Activated CD4-positive, alpha-beta T cell treated with anti-CD3 and anti-CD28 coated beads, Interleukin-2, amount 50 U/mL, for 48 hours (primary cell): Measurements from ENCODE around the gene GALR2.
"Not testable (repeated sequence)": the region's sequence is repeated elsewhere in the genome, so short reads cannot be mapped to it uniquely, and the experiment has no call there.

Experiments used
- DNase-seq, 2 experiments: peaks; one replicate each; pipeline ENCODE4 v3.0.0-alpha.2; 2020

GALR2 gene, protein sequence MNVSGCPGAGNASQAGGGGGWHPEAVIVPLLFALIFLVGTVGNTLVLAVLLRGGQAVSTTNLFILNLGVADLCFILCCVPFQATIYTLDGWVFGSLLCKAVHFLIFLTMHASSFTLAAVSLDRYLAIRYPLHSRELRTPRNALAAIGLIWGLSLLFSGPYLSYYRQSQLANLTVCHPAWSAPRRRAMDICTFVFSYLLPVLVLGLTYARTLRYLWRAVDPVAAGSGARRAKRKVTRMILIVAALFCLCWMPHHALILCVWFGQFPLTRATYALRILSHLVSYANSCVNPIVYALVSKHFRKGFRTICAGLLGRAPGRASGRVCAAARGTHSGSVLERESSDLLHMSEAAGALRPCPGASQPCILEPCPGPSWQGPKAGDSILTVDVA

DNA sequence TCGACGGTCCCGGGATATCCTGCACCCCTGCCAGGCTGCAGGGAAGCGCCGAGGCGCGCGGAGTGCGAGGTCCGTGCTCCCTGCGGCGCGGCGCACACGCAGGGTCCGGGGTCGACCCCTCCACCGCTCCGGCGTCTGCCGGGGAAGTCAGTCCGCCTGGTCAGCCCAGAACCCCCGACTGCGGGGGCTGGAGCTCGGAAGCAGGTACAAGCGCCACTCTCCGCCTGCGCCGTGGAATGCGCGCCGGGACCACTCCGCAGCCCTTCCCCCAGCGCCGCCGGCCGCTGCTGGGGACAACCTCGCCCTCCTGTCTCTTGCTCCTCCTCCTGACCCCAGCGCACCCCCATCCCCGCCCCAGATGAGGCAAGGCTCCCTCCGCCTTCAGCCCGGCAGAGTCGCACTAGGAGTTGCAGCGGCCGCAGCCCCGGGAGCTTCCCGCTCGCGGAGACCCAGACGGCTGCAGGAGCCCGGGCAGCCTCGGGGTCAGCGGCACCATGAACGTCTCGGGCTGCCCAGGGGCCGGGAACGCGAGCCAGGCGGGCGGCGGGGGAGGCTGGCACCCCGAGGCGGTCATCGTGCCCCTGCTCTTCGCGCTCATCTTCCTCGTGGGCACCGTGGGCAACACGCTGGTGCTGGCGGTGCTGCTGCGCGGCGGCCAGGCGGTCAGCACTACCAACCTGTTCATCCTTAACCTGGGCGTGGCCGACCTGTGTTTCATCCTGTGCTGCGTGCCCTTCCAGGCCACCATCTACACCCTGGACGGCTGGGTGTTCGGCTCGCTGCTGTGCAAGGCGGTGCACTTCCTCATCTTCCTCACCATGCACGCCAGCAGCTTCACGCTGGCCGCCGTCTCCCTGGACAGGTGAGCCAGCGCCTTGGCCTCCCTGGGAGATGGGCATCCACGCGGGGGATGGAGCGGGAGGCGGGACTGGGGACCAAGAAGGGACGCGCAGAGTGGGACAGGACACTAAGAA is at the start of gene GALR2:
Gene GALR2, plus strand, starts transcription at position 392 of the 974 bp plus-strand sequence. Its CDS starts 103 bp downstream, at position 495.
- no peak for DNase-seq

DNA sequence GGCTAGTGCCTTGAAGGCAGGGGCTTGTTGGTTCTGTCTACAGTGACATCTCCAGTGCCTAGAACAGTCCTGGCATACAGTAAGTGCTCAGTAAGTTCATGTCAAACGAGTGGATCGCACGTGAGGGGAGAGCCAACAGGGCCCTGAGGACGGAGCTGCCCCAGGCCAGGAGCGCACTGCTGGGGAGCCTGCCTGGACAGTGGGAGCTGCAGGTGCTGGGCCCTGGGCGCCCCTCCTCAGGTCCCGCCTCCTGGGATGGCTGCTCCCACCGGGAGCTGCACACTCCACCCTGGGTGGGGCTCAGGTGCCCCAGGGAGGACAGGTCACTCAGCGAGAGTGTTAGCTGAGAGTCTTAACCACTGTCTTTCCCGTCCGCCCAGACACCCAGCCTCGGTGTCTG is 49.3 kb upstream of the GALR2 start:
- no peak for DNase-seq

DNA sequence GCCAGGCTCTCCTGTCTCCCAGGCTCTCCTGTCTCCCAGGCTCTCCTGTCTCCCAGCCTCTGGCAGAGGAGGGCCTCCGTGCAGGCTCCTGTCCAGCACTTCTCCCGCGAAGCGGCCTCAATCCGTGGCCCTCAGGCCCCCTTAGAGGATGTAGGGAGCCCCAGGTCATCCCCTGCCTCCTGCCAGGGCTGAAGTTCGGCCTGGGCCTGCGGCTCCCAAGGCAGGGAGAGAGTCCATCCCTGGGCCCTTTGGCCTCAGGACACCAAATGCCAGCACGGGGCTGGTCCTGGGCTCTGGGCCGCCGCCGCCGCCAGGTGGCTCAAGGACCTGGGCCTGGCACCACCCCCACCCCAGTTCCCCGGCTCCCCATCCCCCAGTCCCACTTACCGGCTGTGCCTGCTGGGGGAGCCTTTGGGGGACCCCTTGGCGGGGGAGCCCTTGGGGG is 47.8 kb upstream of the GALR2 start:
- DNase-seq: no peak

DNA sequence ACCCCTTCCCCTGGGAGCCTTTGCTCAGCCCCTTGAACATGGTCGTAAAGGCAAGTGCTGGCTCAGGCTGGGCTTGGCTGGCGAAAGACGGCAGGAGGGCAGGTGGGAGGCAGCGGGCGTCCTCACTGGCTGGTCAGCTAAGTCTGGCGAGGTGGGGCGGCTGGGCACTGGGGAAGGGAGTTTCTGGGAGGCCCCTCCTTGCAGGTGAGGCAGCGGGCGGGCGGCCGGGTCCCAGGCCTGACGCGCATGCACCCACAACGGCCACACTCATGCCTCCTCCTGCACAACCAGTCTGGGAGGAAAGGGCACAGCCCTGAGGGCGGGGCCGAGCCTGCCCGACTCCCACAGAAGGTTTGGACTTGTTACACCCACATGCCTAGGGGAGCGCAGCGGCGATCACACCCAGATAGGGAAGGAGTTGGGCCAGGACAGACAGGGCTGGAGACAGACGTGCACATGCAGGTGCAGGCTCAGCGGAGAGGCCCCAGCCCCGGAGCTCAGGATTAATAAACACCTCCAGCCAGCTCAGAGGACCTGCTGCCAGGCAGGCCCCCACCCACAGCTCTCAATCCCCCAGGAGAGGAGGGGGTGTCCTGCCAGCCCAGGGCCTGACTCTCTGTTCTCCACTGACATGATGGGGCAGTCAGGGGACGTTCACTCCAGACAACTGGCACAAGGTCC is 47.3 kb upstream of the GALR2 start, which contains the start of gene EVPL:
Gene EVPL, minus strand, starts transcription at position 148 of the 681 bp plus-strand sequence. Its CDS starts 108 bp downstream, at position 40.
- no peak for DNase-seq

DNA sequence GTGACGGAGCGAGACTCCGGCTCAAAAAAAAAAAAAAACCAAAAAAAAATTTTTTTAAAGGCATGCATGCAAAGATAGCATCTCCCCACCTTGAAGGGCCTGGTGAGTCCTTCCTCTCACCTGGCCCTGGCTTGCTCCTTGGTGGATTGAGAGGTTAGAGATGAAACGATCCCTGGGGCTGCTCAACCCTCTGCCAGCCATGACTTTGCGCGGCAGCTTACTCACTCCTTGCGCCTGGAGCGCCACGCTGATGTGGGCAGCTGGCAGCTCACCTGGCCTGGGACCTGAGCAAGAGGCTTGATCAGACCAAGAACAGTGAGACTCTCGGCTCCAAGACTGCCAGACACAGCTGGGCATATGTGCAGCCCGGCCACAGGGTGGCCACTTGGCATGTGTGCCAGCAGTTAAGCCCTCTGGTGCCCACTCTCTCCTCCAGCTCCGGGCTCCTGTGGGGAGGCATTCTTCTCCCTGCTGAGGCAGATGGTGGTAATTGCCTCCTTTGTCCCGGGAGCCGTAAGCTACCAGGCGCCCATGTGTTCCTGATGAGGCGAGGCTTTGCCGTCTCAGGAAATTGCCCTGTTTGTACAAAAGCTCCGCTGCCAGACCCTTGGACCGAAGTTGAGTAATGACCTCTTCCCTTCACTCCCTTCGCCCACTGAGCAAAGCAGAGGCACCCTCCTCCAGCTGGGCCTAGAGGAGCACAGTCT is 42.4 kb upstream of the GALR2 start:
- DNase-seq: no peak

DNA sequence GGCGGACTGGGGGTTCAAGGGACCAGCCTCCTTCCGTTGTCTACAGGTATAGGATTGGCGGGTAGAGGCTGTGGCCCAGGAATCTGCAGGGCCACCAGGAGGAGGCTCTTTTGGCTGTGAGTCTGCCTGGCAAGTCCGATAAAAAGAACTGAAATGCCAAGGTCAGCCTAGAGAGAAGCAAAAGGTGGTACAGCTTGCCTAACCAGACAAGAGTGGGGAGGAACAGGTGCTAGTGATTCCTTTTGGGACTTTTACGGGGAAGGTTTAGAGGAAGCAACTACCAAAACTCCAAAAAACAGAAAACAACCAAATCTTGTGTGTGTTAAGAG is 41.8 kb upstream of the GALR2 start:
- no peak for DNase-seq

DNA sequence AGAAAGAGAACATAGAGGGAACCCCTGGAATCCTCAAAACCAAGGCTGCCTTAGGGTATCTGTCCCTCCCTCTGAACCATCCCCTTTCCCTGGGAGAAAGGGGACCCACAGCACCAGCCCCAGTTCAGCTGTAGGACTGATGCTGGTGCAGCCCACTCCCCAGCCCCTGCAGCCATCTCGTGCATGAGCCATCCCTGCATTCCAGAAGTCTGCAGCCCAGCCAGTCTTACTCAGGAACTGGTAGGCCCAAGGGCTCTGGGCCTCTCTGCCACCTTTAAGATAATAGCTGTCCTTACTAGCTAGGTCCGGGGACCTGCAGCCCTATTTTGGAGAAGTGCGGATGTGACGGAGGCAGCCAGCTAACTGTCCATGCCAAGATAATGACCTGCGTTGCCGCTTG is 41.4 kb upstream of the GALR2 start:
- no peak for DNase-seq

DNA sequence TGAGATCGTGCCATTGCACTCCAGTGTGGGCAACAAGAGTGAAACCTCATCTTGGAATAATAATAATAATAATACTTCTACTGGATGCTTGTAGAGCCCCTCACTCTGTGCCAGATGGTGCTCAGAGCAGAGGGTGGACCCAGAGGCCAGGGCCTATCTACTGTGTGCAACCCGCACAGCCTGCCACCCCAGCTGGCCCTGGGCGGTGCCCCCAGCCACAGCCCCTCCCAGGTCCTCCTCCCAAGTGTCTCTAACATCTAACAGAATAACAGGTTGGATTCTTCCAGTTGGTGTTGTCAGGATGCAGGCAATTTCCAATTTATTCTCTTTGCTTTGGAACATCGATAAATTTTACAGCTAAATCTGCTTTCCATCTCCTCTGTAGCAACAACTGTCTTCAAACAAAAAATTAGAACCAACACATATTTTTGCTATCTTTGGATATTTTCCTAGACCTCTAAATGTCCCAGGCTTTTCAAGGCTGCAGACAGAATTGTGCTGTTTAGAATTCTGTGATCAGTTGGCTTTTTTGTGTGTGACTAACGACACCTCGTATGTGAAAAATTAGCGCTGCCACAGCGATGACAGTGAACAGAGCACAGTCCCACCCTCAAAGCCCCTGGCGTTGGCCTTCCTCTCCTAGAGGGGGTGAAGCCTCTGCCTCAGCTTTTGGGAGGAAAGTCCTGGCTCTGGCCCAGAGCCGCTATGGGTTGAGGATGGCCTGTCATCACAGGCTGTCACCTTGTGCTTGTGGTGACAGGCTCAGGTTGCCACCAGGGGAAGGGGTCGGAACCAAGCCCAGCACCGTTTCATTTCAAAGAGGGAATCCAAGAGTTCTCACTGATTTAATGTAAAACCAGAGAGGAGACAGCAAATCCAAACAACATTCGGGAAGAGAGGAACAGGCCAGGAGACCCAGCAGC is 39.9 kb upstream of the GALR2 start:
- no peak for DNase-seq

DNA sequence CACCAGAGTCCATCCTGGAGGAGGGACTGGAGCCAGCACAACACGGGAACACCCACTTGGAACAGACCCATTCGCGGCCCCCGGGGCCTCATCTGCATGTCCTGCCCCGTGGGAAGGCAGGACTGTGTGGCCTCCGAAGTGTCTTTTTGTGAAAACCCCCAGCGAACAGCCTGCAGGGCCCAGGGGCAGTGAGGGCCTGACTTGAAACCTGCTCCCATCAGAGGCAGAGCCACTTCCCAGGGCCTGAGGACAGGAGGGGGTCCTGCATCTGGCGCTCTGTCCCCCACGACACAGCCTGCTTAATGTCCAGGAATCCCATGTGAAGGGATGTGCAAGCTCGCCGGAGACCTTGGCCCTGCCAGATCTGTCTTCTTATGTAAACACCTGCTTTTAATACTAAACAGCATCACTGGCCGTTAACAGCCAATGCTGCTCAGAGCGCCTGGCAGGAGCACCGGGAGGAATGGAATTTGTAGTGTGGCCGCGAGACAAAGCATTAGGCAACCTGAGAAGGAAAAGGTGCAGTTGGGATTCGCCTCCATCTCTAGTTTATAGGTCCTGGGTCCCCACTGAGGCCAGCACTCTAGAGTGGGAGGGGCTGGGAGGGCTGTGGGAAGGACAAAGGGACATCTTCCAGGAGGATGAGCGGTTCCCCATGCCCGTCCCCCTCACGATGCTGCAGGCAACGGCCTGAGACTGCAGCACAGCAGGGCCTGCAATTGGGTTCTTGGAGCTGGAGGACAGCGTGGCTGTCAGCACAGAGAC is 37.9 kb upstream of the GALR2 start:
- DNase-seq: no peak

DNA sequence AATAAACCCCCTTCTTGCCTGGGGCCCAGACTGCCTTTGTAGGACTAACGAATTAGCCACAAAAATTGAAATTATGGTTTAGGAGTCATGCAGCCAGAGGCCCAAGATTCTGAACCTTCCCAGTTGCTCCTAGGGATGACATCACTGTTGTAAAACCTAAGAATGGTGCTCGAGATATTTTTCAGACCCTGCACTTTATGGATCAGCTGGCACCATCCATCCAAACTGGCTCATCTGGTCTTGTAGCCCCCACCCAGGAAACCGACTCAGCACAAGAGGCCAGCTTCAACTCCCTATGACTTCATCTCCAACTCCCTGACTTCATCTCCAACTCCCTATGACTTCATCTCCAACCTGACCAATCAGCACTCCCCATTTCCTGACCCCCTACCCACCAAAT is 36.5 kb upstream of the GALR2 start:
- DNase-seq: no peak

DNA sequence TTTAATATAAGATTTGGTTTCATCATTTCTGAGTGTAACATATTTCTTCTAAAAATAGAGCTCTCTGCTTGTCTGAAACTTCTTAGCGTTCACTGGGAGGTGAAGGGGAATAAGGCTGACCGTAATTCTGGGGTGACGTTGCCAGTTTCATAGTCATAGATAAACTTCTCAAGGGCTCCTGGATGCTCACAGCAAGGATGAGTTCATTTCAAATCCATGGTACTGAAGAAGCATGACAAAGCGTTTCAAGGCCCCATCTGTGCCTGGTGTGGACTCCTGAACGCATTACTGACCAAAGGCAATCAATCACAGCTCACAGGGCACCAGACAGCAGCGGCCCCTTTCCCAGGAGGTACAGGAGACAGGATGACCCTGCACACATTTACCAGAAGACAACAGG is 35.5 kb upstream of the GALR2 start:
- DNase-seq: no peak

DNA sequence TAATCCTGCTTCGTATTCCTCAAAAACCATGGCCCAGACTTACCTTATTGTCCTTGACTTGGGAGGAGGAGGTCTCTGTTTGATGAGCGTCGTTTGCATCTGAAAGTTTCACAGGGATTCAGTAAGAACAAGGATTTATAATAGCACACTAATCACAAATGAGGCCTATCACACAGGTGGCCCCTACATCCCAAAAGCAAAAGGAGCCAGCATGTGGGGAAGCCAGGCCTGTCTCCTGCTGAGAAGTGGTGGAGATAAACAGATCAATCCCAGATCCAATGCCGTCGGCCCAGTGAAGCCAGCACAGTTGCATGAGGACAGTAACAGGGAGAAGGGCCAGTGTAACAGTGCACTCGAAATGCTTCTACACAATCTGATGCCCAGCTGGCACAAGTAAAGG is 34.2 kb upstream of the GALR2 start:
- no peak for DNase-seq

DNA sequence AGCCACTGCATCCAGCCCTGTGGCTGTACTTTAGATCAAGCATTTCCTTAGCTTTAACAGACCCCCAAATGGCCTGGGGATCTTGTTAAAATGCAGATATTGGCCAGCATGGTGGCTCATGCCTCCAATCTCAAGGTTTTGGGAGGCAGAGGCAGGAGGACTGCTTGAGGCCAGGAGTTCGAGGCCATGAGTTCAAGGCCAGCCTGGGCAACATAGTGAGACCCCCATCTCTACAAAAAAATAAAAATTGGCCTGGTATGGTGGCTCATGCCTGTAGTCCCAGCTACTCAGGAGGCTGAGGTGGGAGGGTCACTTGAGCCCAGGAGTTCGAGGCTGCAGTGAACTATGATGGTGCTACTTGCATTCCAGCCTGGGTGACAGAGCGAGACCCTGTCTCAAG is 31.7 kb upstream of the GALR2 start:
- not testable (repeated sequence) for DNase-seq

DNA sequence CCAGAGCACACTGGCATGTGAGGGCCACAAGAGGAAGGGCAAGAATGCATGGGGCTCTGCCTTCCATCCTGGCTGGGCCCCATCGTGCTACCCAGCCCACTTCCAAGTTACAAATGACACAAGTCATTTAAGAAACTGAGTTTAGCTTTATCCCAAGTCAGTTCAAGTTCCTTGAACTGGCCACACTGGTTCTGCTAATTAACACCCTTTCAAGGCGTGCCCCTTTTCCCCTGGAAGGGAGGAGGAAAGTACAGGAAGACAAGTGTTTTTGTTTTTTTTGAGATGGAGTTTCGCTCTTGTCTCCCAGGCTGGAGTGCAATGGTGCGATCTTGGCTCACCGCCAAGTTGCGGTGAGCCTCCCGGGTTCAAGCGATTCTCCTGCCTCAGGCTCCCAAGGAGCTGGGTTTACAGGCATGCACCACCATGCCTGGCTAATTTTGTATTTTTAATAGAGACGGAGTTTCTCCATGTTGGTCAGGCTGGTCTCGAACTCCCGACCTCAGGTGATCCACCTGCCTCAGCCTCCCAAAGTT is 30.0 kb upstream of the GALR2 start:
- DNase-seq: not testable (repeated sequence)

DNA sequence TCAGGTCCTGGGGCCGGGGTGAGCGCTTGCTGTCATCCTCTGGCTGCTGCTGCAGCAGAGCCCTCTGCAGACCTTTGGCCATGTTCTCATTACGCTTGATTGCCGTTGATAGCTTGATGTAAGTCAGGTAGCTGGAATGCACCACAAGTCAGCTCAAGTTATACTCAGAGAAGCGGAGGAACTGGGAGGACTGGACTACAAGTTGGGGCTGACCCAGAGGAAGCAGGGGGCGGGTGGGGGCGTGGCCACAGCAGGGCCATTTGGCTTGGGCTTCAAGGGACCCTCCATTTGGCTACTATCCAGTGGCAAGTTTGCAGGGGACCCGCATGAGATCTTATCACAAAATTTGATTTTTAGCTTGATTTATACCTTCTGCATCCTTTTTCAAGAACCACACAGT is 28.5 kb upstream of the GALR2 start:
- no peak for DNase-seq

DNA sequence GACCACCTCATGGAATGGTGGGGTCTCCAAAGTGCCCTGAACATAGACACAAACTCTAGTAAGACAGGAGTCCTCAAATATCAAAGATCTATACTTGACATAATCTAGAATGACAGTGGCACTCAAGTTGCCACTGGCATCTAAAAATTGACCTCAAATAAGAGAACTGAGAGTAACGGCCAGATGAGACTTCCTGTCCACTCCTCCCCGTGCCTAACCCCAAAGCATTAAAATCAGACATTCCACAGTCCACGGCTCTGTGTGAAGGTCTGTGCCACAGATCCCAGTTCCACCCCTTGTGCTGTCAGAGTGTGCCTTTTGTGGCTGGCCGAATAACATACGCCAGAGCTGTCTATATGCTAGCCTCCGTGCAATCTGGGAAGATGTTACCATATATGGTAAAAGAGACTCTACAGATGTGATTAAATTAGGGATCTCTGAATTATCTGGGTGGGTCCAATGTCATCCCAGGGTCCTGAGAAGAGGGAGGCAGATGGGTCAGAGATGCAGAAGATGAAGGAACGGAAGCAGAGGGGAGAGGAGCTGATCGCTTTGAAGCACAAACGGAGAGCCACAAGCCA is 26.5 kb upstream of the GALR2 start:
- no peak for DNase-seq

DNA sequence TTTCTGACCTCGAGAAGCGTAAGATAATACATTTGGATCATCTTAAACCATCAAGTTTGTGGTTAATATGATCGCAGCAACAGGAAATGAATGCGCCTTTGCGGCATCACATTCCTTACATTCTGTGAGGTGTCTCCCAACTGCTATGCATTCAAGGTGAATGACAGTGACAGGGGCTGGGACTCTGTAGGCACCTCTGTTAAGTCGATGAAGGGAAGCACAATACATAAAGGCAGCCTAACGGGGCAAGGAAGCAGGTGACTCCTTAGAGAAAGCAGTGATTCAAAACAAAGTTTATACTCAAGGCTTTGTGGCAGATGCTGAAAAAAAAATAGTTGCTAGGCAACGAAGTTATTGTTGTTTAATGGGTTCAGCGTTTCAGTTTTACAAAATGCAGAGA is 25.9 kb upstream of the GALR2 start:
- DNase-seq: no peak

DNA sequence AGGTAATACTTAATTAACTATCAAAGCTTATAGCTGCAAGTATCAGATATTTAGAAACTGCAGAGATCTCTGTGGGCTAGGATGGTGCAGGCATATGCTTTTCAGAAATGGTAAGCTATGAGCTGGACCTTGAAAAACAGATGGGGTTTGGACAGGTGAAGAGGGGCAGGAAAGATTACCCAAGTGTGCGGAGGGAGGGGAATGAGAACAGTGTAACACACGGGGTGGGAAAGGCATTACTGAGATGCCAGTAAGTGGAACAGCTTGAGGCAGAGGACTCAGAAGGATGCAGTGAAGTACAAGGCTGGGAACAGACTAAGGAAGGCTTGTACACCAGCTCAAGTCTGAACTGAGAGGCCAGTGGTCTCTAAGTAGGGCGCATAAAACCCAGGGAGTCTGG is 25.3 kb upstream of the GALR2 start:
- no peak for DNase-seq

DNA sequence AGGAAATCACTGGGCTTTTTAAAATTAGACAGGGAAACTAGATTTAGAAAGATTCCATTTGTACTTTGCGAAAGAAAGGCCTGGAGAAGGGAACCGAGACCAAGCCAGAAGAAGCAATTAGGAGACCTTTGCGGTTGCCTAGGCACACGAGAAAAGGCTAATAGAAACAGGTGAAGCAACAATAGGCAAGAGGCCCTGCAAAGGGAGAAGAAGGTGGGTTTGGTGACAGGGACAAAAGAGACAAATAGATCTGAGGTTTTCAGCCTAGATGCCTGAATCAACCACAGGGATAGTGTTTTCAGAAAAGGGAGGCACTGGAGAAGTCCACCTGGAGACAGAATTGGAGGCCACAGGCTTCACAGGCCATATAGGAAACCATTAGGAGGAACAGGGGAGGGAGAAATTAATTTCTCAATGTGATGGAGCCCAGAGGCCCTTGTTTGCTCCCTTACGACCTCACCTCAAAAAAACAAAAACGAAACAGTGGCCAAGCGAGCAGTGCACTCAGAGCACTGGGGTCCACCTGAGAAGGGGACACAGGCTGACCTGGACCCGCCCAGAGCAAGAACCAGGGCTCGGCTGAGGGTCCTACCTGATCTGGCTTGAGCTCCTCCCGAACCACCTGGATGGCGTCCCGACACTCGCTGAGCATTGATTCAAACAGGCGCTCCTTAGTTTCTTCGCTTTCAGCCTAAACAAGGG is 24.6 kb upstream of the GALR2 start:
- DNase-seq: no peak
